Activated naive CD8-positive, alpha-beta T cell (primary cell): ENCODE results near the gene ZNF519.
"Not testable (repeated sequence)": the region's sequence is repeated elsewhere in the genome, so short reads cannot be mapped to it uniquely, and the experiment has no call there.

Source experiments
- H3K27ac Mint-ChIP-seq: one replicate; pipeline ENCODE4 v1.8.0; 2021; ENCODE audit warnings: mixed read lengths
- H3K27me3 Mint-ChIP-seq: one replicate; pipeline ENCODE4 v1.8.0; 2021; ENCODE audit warnings: mixed read lengths
- H3K36me3 Mint-ChIP-seq: one replicate; pipeline ENCODE4 v1.8.0; 2021; ENCODE audit warnings: mixed read lengths
- H3K4me1 Mint-ChIP-seq: one replicate; pipeline ENCODE4 v1.8.0; 2021; ENCODE audit warnings: low read depth, mixed read lengths
- H3K4me3 Mint-ChIP-seq: one replicate; pipeline ENCODE4 v1.8.0; 2021; ENCODE audit warnings: mild to moderate bottlenecking, mixed read lengths
- H3K9me3 Mint-ChIP-seq: one replicate; pipeline ENCODE4 v1.8.0; 2021; ENCODE audit warnings: low read depth, mixed read lengths

Gene ZNF519

GRCh38 chr18:14132271-14132700 lies at the start of gene ZNF519:
Gene ZNF519 (minus strand): TSS chr18:14132435. CDS start chr18:14132277, 158 bp downstream.
- H3K36me3 Mint-ChIP-seq, H3K27me3 Mint-ChIP-seq, H3K9me3 Mint-ChIP-seq: not testable (repeated sequence)
- H3K4me3 Mint-ChIP-seq: peak within 1 kb of the TSS; percentile 93
- peak within 1 kb of the TSS; percentile 83 for H3K27ac Mint-ChIP-seq
- peaks cover 19% of the 10 kb centered on the region for H3K4me1 Mint-ChIP-seq

GRCh38 chr18:14179306-14179705 lies 47.1 kb upstream of the ZNF519 start:
- Mint-ChIP-seq H3K27ac (no peak overlapping the region), H3K4me3 (peak overlapping the region; percentile 88), H3K36me3 (no peaks in the 10 kb centered on the region)

GRCh38 chr18:14178321-14179196 lies 46.3 kb upstream of the ZNF519 start:
- H3K27ac Mint-ChIP-seq, H3K9me3 Mint-ChIP-seq, H3K27me3 Mint-ChIP-seq, H3K36me3 Mint-ChIP-seq, H3K4me1 Mint-ChIP-seq: not testable (repeated sequence)
- peak overlapping the region; percentile 88 for H3K4me3 Mint-ChIP-seq

More at GRCh38 chr18:14179306-14179705, 47.1 kb upstream of the ZNF519 start:
- Mint-ChIP-seq H3K9me3 (no peaks in the 10 kb centered on the region), H3K27me3 (no peaks in the 10 kb centered on the region), H3K4me1 (peaks cover 10% of the 10 kb centered on the region)

GRCh38 chr18:14177540-14178320 lies 45.5 kb upstream of the ZNF519 start:
- not testable (repeated sequence) for H3K36me3 Mint-ChIP-seq, H3K4me1 Mint-ChIP-seq, H3K27ac Mint-ChIP-seq, H3K9me3 Mint-ChIP-seq, H3K27me3 Mint-ChIP-seq
- H3K4me3 Mint-ChIP-seq: peak overlapping the region; percentile 88

- H3K27me3 Mint-ChIP-seq, H3K4me3 Mint-ChIP-seq, H3K27ac Mint-ChIP-seq, H3K4me1 Mint-ChIP-seq, H3K9me3 Mint-ChIP-seq, H3K36me3 Mint-ChIP-seq: not testable (repeated sequence)
These were observed 43.2 kb upstream of the ZNF519 start for GRCh38 chr18:14175404-14175803.

- no peaks in the 10 kb centered on the region for H3K36me3 Mint-ChIP-seq
- no peak overlapping the region for H3K4me3 Mint-ChIP-seq
- H3K27ac Mint-ChIP-seq: no peak overlapping the region
These were observed 42.5 kb upstream of the ZNF519 start for GRCh38 chr18:14174706-14175085.

GRCh38 chr18:14174002-14174705 lies 41.9 kb upstream of the ZNF519 start:
- H3K36me3 Mint-ChIP-seq, H3K9me3 Mint-ChIP-seq, H3K4me3 Mint-ChIP-seq, H3K4me1 Mint-ChIP-seq, H3K27ac Mint-ChIP-seq, H3K27me3 Mint-ChIP-seq: not testable (repeated sequence)

More at GRCh38 chr18:14174706-14175085, 42.5 kb upstream of the ZNF519 start:
- Mint-ChIP-seq H3K9me3 (no peaks in the 10 kb centered on the region), H3K4me1 (peaks cover under 1% of the 10 kb centered on the region), H3K27me3 (no peaks in the 10 kb centered on the region)

- not testable (repeated sequence) for H3K27me3 Mint-ChIP-seq, H3K9me3 Mint-ChIP-seq, H3K36me3 Mint-ChIP-seq, H3K4me1 Mint-ChIP-seq, H3K4me3 Mint-ChIP-seq, H3K27ac Mint-ChIP-seq
These were observed 41.1 kb upstream of the ZNF519 start for GRCh38 chr18:14173116-14173951.

- H3K27ac Mint-ChIP-seq, H3K9me3 Mint-ChIP-seq, H3K36me3 Mint-ChIP-seq, H3K4me1 Mint-ChIP-seq, H3K4me3 Mint-ChIP-seq, H3K27me3 Mint-ChIP-seq: not testable (repeated sequence)
These were observed 40.2 kb upstream of the ZNF519 start for GRCh38 chr18:14172142-14173115.

GRCh38 chr18:14171301-14172141 lies 39.3 kb upstream of the ZNF519 start:
- H3K4me1 Mint-ChIP-seq, H3K36me3 Mint-ChIP-seq, H3K27me3 Mint-ChIP-seq, H3K9me3 Mint-ChIP-seq, H3K4me3 Mint-ChIP-seq, H3K27ac Mint-ChIP-seq: not testable (repeated sequence)

GRCh38 chr18:14170367-14171036 lies 38.3 kb upstream of the ZNF519 start:
- not testable (repeated sequence) for H3K4me1 Mint-ChIP-seq, H3K9me3 Mint-ChIP-seq, H3K4me3 Mint-ChIP-seq, H3K27ac Mint-ChIP-seq, H3K36me3 Mint-ChIP-seq, H3K27me3 Mint-ChIP-seq

GRCh38 chr18:14162915-14163314 lies 30.7 kb upstream of the ZNF519 start:
- H3K36me3 Mint-ChIP-seq, H3K4me3 Mint-ChIP-seq, H3K4me1 Mint-ChIP-seq, H3K27ac Mint-ChIP-seq, H3K9me3 Mint-ChIP-seq: not testable (repeated sequence)
- peaks cover 17% of the 10 kb centered on the region for H3K27me3 Mint-ChIP-seq
